ENCODE measurements around the gene CASP7. TPM values are rescaled to one million over a fixed set of nuclear protein-coding genes. Genes with fewer than 3 reads are reported as not detected.

The CASP7 gene
- total and polyA plus RNA-seq, 4 donors: 8.8 to 25.0 (median 11.4) TPM

DNA sequence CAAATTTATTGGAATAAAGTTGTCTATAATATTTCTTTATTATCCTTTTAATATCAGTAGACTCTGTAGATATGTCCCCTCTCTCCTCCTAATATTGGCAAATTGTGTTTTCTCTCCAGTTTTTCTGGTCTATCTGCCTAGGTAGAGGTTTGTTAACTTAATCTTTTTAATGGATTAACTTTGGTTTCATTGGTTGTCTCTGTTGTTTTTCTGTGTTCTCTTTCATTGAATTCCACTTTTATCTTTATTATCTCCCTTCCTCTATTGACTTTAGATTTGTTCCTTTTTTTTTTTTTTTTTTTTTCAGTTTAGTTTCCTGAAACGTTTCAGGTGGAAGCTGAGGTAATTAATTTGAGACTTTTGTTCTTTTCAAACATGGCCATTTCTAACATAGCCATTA is 82.4 kb downstream of the CASP7 start:
- TF ChIP-seq HNF4A (conservative IDR thresholded peaks at IDR 0.05): no peak
- no peak for TF ChIP-seq RAD21 (IDR thresholded peaks at IDR 0.05)
- no peak for TF ChIP-seq RXRA (IDR thresholded peaks at IDR 0.05)
- no peak for TF ChIP-seq EGR1 (IDR thresholded peaks at IDR 0.05; ENCODE audit: low read depth in 2 of 2)
- no peak for TF ChIP-seq FOXA2 (IDR thresholded peaks at IDR 0.05)
- TF ChIP-seq YY1 (IDR thresholded peaks at IDR 0.05): no peak
- TF ChIP-seq, protein P1, sequence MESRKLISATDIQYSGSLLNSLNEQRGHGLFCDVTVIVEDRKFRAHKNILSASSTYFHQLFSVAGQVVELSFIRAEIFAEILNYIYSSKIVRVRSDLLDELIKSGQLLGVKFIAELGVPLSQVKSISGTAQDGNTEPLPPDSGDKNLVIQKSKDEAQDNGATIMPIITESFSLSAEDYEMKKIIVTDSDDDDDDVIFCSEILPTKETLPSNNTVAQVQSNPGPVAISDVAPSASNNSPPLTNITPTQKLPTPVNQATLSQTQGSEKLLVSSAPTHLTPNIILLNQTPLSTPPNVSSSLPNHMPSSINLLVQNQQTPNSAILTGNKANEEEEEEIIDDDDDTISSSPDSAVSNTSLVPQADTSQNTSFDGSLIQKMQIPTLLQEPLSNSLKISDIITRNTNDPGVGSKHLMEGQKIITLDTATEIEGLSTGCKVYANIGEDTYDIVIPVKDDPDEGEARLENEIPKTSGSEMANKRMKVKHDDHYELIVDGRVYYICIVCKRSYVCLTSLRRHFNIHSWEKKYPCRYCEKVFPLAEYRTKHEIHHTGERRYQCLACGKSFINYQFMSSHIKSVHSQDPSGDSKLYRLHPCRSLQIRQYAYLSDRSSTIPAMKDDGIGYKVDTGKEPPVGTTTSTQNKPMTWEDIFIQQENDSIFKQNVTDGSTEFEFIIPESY (IDR thresholded peaks at IDR 0.05): no peak
- TF ChIP-seq, protein P2, sequence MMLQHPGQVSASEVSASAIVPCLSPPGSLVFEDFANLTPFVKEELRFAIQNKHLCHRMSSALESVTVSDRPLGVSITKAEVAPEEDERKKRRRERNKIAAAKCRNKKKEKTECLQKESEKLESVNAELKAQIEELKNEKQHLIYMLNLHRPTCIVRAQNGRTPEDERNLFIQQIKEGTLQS (IDR thresholded peaks at IDR 0.05): no peak
- TF ChIP-seq SP1 (IDR thresholded peaks at IDR 0.05): no peak
- H3K4me1 ChIP-seq (ENCODE audit: control insufficient read depth in 4 of 4, insufficient read depth in 4 of 4, low read length in 3 of 4): peaks cover 2 to 14% (median 8%) of the 10 kb centered on the region in 4 donors
- H3K9ac ChIP-seq (ENCODE audit: low read depth in 1 of 2, low read length in 2 of 2): no peak overlapping the region
- H3K4me3 ChIP-seq (ENCODE audit: low read depth in 1 of 3, low read length in 3 of 3): no peak overlapping the region
- no peak for DNase-seq (ENCODE audit: low spot score)
- no peak overlapping the region for H3K27ac ChIP-seq (ENCODE audit: low read depth in 1 of 2, low read length in 2 of 2)
- H3K27me3 ChIP-seq (ENCODE audit: control insufficient read depth in 4 of 4, insufficient read depth in 4 of 4, low read length in 3 of 4): no peaks in the 10 kb centered on the region
- H3K36me3 ChIP-seq (ENCODE audit: control insufficient read depth in 4 of 4, insufficient read depth in 3 of 4, low read depth in 1 of 4, low read length in 3 of 4): no peaks in the 10 kb centered on the region
- no peaks in the 10 kb centered on the region for H3K9me3 ChIP-seq (ENCODE audit: control insufficient read depth in 4 of 4, low read length in 3 of 4)
- 23% methylated on average over 1 of the region's 1 CpG for WGBS

DNA sequence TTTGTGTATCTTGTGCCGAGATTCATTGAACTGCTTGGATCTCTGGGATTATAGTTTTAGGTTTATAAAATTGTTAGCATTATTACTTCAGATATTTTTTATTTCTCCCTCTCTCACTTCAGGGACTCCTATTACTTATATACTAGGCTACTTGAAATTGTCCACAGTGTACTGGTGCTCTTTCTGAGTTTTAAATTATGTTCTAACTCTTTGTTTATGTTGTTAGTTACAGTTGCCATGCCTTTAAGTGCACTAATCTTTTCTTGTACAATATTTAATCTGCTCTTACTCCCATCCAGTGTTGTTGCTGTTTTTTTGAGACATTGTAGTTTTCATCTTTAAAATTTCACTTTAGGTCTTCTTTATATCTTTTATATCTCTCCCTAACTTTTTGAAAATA is 84.9 kb downstream of the CASP7 start:
- H3K4me3 ChIP-seq (ENCODE audit: low read depth in 1 of 3, low read length in 3 of 3): no peak overlapping the region

More for the DNA sequence above, 84.9 kb downstream of the CASP7 start:
- H3K27me3 ChIP-seq (ENCODE audit: control insufficient read depth in 4 of 4, insufficient read depth in 4 of 4, low read length in 3 of 4): no peaks in the 10 kb centered on the region
- H3K27ac ChIP-seq (ENCODE audit: low read depth in 1 of 2, low read length in 2 of 2): no peak overlapping the region
- peaks cover 2 to 14% (median 8%) of the 10 kb centered on the region in 4 donors for H3K4me1 ChIP-seq (ENCODE audit: control insufficient read depth in 4 of 4, insufficient read depth in 4 of 4, low read length in 3 of 4)
- TF ChIP-seq, protein P3, sequence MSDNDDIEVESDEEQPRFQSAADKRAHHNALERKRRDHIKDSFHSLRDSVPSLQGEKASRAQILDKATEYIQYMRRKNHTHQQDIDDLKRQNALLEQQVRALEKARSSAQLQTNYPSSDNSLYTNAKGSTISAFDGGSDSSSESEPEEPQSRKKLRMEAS (IDR thresholded peaks at IDR 0.05): no peak
- TF ChIP-seq, protein P4, sequence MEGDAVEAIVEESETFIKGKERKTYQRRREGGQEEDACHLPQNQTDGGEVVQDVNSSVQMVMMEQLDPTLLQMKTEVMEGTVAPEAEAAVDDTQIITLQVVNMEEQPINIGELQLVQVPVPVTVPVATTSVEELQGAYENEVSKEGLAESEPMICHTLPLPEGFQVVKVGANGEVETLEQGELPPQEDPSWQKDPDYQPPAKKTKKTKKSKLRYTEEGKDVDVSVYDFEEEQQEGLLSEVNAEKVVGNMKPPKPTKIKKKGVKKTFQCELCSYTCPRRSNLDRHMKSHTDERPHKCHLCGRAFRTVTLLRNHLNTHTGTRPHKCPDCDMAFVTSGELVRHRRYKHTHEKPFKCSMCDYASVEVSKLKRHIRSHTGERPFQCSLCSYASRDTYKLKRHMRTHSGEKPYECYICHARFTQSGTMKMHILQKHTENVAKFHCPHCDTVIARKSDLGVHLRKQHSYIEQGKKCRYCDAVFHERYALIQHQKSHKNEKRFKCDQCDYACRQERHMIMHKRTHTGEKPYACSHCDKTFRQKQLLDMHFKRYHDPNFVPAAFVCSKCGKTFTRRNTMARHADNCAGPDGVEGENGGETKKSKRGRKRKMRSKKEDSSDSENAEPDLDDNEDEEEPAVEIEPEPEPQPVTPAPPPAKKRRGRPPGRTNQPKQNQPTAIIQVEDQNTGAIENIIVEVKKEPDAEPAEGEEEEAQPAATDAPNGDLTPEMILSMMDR (IDR thresholded peaks at IDR 0.05; ENCODE audit: low read depth, low read length, missing input control): no peak
- TF ChIP-seq FOXA2 (IDR thresholded peaks at IDR 0.05) (no peak), RAD21 (IDR thresholded peaks at IDR 0.05) (no peak), SP1 (IDR thresholded peaks at IDR 0.05) (no peak), YY1 (IDR thresholded peaks at IDR 0.05) (no peak), HNF4A (conservative IDR thresholded peaks at IDR 0.05) (no peak), FOXA1 (IDR thresholded peaks at IDR 0.05) (no peak), EGR1 (IDR thresholded peaks at IDR 0.05; ENCODE audit: low read depth in 2 of 2) (no peak), TAF1 (conservative IDR thresholded peaks at IDR 0.05) (no peak), HNF4G (IDR thresholded peaks at IDR 0.05) (no peak), RXRA (IDR thresholded peaks at IDR 0.05) (no peak), JUND (IDR thresholded peaks at IDR 0.05) (no peak), NR2F2 (IDR thresholded peaks at IDR 0.05) (no peak), GABPA (IDR thresholded peaks at IDR 0.05 in 1 of 2, conservative IDR thresholded peaks at IDR 0.05 in 1 of 2) (no peak)
- TF ChIP-seq, protein P1 (IDR thresholded peaks at IDR 0.05): no peak
- TF ChIP-seq, protein P2 (IDR thresholded peaks at IDR 0.05): no peak
- TF ChIP-seq, protein P5, sequence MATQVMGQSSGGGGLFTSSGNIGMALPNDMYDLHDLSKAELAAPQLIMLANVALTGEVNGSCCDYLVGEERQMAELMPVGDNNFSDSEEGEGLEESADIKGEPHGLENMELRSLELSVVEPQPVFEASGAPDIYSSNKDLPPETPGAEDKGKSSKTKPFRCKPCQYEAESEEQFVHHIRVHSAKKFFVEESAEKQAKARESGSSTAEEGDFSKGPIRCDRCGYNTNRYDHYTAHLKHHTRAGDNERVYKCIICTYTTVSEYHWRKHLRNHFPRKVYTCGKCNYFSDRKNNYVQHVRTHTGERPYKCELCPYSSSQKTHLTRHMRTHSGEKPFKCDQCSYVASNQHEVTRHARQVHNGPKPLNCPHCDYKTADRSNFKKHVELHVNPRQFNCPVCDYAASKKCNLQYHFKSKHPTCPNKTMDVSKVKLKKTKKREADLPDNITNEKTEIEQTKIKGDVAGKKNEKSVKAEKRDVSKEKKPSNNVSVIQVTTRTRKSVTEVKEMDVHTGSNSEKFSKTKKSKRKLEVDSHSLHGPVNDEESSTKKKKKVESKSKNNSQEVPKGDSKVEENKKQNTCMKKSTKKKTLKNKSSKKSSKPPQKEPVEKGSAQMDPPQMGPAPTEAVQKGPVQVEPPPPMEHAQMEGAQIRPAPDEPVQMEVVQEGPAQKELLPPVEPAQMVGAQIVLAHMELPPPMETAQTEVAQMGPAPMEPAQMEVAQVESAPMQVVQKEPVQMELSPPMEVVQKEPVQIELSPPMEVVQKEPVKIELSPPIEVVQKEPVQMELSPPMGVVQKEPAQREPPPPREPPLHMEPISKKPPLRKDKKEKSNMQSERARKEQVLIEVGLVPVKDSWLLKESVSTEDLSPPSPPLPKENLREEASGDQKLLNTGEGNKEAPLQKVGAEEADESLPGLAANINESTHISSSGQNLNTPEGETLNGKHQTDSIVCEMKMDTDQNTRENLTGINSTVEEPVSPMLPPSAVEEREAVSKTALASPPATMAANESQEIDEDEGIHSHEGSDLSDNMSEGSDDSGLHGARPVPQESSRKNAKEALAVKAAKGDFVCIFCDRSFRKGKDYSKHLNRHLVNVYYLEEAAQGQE (IDR thresholded peaks at IDR 0.05): no peak
- no peak overlapping the region for H3K9ac ChIP-seq (ENCODE audit: low read depth in 1 of 2, low read length in 2 of 2)
- 72% methylated on average over 1 of the region's 1 CpG for WGBS
- no peak for DNase-seq (ENCODE audit: low spot score)
- no peaks in the 10 kb centered on the region for H3K36me3 ChIP-seq (ENCODE audit: control insufficient read depth in 4 of 4, insufficient read depth in 3 of 4, low read depth in 1 of 4, low read length in 3 of 4)
- H3K9me3 ChIP-seq (ENCODE audit: control insufficient read depth in 4 of 4, low read length in 3 of 4): no peaks in the 10 kb centered on the region

Measured in liver (tissue), 9 donors.